ENCODE data around the gene OMP.
A peak's percentile ranks its signal among the peaks of the same experiment; 100 is the strongest.

OMP gene

GRCh38 chr11:77129069-77129841 lies 26.6 kb downstream of the OMP start:
- H3K9me3 ChIP-seq (ENCODE audit: control insufficient read depth, low read length), result no peaks in the 10 kb centered on the region
- H3K27ac ChIP-seq, result no peak overlapping the region
- no peak overlapping the region for H3K9ac ChIP-seq
- peaks cover 5% of the 10 kb centered on the region for H3K4me1 ChIP-seq
- no peak overlapping the region for H2AFZ ChIP-seq
- no peaks in the 10 kb centered on the region for H3K36me3 ChIP-seq (ENCODE audit: control insufficient read depth, insufficient read depth, low read length)
- H3K4me3 ChIP-seq (ENCODE audit: low read depth, low read length), result no peak overlapping the region
- TF ChIP-seq CTCF (IDR thresholded peaks at IDR 0.05), result no peak
- no peaks in the 10 kb centered on the region for H3K79me2 ChIP-seq
- H3K4me2 ChIP-seq (ENCODE audit: low read length), result no peak overlapping the region
- no peaks in the 10 kb centered on the region for H3K27me3 ChIP-seq (ENCODE audit: control insufficient read depth, insufficient read depth, low read length)

- no peak overlapping the region for H3K9ac ChIP-seq
- TF ChIP-seq CTCF (IDR thresholded peaks at IDR 0.05), result no peak
These were observed 27.5 kb downstream of the OMP start for GRCh38 chr11:77129842-77130756.

GRCh38 chr11:77130763-77131513 lies 28.3 kb downstream of the OMP start:
- H3K36me3 ChIP-seq (ENCODE audit: control insufficient read depth, insufficient read depth, low read length), result no peaks in the 10 kb centered on the region
- no peak overlapping the region for H3K27ac ChIP-seq
- no peak overlapping the region for H3K9ac ChIP-seq
- no peaks in the 10 kb centered on the region for H3K79me2 ChIP-seq
- H3K4me2 ChIP-seq (ENCODE audit: low read length), result no peak overlapping the region
- H3K4me1 ChIP-seq, result peaks cover 5% of the 10 kb centered on the region
- H3K4me3 ChIP-seq (ENCODE audit: low read depth, low read length), result no peak overlapping the region
- no peak for TF ChIP-seq CTCF (IDR thresholded peaks at IDR 0.05)
- H2AFZ ChIP-seq, result peak overlapping the region; percentile 50
- H3K9me3 ChIP-seq (ENCODE audit: control insufficient read depth, low read length), result no peaks in the 10 kb centered on the region
- H3K27me3 ChIP-seq (ENCODE audit: control insufficient read depth, insufficient read depth, low read length), result no peaks in the 10 kb centered on the region

More at GRCh38 chr11:77129842-77130756, 27.5 kb downstream of the OMP start:
- no peaks in the 10 kb centered on the region for H3K9me3 ChIP-seq (ENCODE audit: control insufficient read depth, low read length)
- no peaks in the 10 kb centered on the region for H3K27me3 ChIP-seq (ENCODE audit: control insufficient read depth, insufficient read depth, low read length)
- H3K27ac ChIP-seq, result no peak overlapping the region
- H3K36me3 ChIP-seq (ENCODE audit: control insufficient read depth, insufficient read depth, low read length), result no peaks in the 10 kb centered on the region
- peaks cover 5% of the 10 kb centered on the region for H3K4me1 ChIP-seq
- H2AFZ ChIP-seq, result no peak overlapping the region
- no peak overlapping the region for H3K4me2 ChIP-seq (ENCODE audit: low read length)
- no peak overlapping the region for H3K4me3 ChIP-seq (ENCODE audit: low read depth, low read length)
- no peaks in the 10 kb centered on the region for H3K79me2 ChIP-seq

- no peak overlapping the region for H3K9ac ChIP-seq
- H2AFZ ChIP-seq, result no peak overlapping the region
- no peak overlapping the region for H3K4me3 ChIP-seq (ENCODE audit: low read depth, low read length)
- H3K9me3 ChIP-seq (ENCODE audit: control insufficient read depth, low read length), result no peaks in the 10 kb centered on the region
- H3K79me2 ChIP-seq, result no peaks in the 10 kb centered on the region
- TF ChIP-seq CTCF (IDR thresholded peaks at IDR 0.05), result no peak
- no peaks in the 10 kb centered on the region for H3K36me3 ChIP-seq (ENCODE audit: control insufficient read depth, insufficient read depth, low read length)
- peaks cover 5% of the 10 kb centered on the region for H3K4me1 ChIP-seq
- no peaks in the 10 kb centered on the region for H3K27me3 ChIP-seq (ENCODE audit: control insufficient read depth, insufficient read depth, low read length)
- no peak overlapping the region for H3K27ac ChIP-seq
- no peak overlapping the region for H3K4me2 ChIP-seq (ENCODE audit: low read length)
These were observed 28.9 kb downstream of the OMP start for GRCh38 chr11:77131560-77131959.

Measured in parathyroid adenoma (tissue), 2 donors.